ENCODE results near the gene SLC12A3.

Gene SLC12A3

DNA sequence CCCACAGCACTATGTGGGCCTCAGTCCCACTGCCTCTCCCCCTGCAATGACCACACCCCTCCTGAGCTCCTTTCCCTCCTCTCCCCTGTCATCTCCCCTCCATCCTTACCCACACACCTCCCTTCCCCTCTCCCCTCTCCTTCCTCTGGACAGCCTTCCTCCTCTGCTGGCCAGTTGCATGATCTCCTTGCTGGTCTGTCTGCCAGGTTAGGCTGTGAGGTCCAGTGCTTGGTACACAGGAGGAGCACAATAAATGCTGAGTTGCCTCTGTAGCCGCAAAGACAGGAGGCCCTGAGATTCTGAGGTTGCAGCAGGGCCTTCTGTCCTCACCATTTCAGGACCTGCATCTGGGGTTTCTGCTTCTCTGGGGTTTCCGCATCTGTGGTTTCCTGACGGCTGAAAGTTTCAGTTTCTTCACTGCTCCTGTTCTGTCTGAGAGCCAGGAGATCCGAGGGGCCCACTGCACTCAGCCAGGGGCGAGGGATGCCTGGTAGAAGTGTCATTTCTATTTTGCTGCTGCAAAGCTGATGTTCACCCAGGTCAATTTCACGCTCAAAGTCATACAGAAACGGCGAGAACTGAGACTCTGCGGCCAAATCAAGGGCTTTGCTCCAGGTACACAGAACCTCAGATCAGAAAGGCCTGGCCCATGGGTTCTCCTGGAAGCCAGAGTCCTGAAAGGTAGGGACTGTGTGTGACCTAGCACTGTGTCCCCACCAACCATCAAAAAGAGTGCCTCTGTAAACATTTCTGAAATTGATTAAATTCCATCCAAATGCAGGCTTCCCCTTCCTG, 4.6 kb upstream of the SLC12A3 start:
- Histone ChIP-seq H3K9ac (ENCODE audit: low read length) (peak overlapping the region; percentile 4; the same call in 1 of the 2 replicates), H2AFZ (ENCODE audit: low read depth, low read length, severe bottlenecking) (peak overlapping the region; percentile 31), H3K4me3 (ENCODE audit: insufficient read depth, low read length, poor library complexity, severe bottlenecking) (no peak overlapping the region), H3F3A (ENCODE audit: insufficient read depth) (no peaks in the 10 kb centered on the region), H4K20me1 (ENCODE audit: low read depth, low read length) (no peaks in the 10 kb centered on the region), H3K36me3 (ENCODE audit: low read length) (no peaks in the 10 kb centered on the region), H3K79me2 (ENCODE audit: insufficient read depth, low read length) (no peaks in the 10 kb centered on the region), H3K9me3 (ENCODE audit: insufficient read depth, low read length) (no peaks in the 10 kb centered on the region), H3K9me2 (replicated peaks; ENCODE audit: insufficient read depth, low read length) (no peaks in the 10 kb centered on the region), H3K27ac (ENCODE audit: low read depth, low read length) (no peak overlapping the region), H3K27me3 (ENCODE audit: low read length) (no peaks in the 10 kb centered on the region), H3K4me2 (ENCODE audit: low read depth, low read length, poor library complexity, severe bottlenecking) (peak overlapping the region; percentile 18)
- TF ChIP-seq, protein P1, sequence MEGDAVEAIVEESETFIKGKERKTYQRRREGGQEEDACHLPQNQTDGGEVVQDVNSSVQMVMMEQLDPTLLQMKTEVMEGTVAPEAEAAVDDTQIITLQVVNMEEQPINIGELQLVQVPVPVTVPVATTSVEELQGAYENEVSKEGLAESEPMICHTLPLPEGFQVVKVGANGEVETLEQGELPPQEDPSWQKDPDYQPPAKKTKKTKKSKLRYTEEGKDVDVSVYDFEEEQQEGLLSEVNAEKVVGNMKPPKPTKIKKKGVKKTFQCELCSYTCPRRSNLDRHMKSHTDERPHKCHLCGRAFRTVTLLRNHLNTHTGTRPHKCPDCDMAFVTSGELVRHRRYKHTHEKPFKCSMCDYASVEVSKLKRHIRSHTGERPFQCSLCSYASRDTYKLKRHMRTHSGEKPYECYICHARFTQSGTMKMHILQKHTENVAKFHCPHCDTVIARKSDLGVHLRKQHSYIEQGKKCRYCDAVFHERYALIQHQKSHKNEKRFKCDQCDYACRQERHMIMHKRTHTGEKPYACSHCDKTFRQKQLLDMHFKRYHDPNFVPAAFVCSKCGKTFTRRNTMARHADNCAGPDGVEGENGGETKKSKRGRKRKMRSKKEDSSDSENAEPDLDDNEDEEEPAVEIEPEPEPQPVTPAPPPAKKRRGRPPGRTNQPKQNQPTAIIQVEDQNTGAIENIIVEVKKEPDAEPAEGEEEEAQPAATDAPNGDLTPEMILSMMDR (IDR thresholded peaks at IDR 0.05; ENCODE audit: insufficient read depth, low read length, poor library complexity, severe bottlenecking) = no peak

DNA sequence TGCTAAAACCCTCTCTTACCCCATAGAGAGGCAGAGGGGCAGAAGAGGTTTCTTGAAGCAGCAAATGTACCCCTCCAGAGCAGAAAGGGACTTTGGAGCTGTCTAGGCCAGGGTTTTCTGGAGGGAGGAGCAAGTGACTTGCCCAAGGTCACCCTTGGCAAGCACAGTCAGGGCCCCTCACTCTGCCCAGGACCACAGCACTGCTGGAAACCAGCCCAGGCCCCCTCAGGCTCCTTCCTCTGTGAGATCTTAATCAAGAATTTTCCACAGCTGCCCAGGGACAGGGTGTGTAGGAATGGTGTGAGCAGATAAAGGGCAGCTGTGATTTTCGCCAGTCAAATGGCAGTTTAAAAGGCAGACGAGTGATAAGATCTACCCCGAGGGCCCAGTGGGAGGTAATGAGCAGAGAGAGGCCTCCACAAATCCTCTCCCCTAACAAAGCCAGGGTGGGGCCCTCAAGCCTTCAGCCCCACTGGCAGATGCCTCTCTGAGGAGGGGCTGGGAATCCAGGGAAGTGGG, 3.9 kb upstream of the SLC12A3 start:
- Histone ChIP-seq H2AFZ (ENCODE audit: low read depth, low read length, severe bottlenecking) (no peak overlapping the region), H3K79me2 (ENCODE audit: insufficient read depth, low read length) (no peaks in the 10 kb centered on the region), H3K27me3 (ENCODE audit: low read length) (no peaks in the 10 kb centered on the region), H3K27ac (ENCODE audit: low read depth, low read length) (no peak overlapping the region), H4K20me1 (ENCODE audit: low read depth, low read length) (no peaks in the 10 kb centered on the region), H3K36me3 (ENCODE audit: low read length) (no peaks in the 10 kb centered on the region), H3K9me2 (replicated peaks; ENCODE audit: insufficient read depth, low read length) (no peaks in the 10 kb centered on the region), H3K9ac (ENCODE audit: low read length) (peak overlapping the region; percentile 4; the same call in 1 of the 2 replicates), H3F3A (ENCODE audit: insufficient read depth) (no peaks in the 10 kb centered on the region), H3K4me3 (ENCODE audit: insufficient read depth, low read length, poor library complexity, severe bottlenecking) (no peak overlapping the region), H3K9me3 (ENCODE audit: insufficient read depth, low read length) (no peaks in the 10 kb centered on the region), H3K4me2 (ENCODE audit: low read depth, low read length, poor library complexity, severe bottlenecking) (no peak overlapping the region)
- TF ChIP-seq EZH2phosphoT487 (conservative IDR thresholded peaks at IDR 0.05; ENCODE audit: low read length) = no peak
- TF ChIP-seq, protein P1 (IDR thresholded peaks at IDR 0.05; ENCODE audit: insufficient read depth, low read length, poor library complexity, severe bottlenecking) = no peak

DNA sequence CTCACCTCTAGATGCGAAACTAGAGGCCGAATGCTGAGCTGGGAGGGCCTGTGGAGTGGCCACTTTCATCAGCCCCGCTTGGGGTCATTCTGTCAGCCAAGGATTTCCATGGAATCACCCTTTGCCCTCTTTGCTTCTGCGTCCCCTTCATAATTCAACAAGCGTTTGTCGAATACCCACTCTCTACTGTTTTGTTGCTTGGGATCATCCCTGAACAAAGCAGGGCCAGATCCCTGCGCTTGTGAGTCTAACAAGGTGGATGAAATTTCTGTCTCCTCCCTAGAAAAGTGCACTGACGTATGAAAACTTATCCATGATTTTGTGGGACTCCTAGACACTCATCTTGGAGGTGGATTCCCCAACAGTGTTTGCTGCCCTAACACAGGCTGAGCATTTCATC, 3.3 kb upstream of the SLC12A3 start:
- no peak overlapping the region for H3K27ac ChIP-seq (ENCODE audit: low read depth, low read length)
- H3K27me3 ChIP-seq (ENCODE audit: low read length) = no peaks in the 10 kb centered on the region
- TF ChIP-seq, protein P1 (IDR thresholded peaks at IDR 0.05; ENCODE audit: insufficient read depth, low read length, poor library complexity, severe bottlenecking) = no peak
- TF ChIP-seq EZH2phosphoT487 (conservative IDR thresholded peaks at IDR 0.05; ENCODE audit: low read length) = no peak
- H3K36me3 ChIP-seq (ENCODE audit: low read length) = no peaks in the 10 kb centered on the region
- H3K4me3 ChIP-seq (ENCODE audit: insufficient read depth, low read length, poor library complexity, severe bottlenecking) = no peak overlapping the region
- no peaks in the 10 kb centered on the region for H3K9me3 ChIP-seq (ENCODE audit: insufficient read depth, low read length)
- H3K4me2 ChIP-seq (ENCODE audit: low read depth, low read length, poor library complexity, severe bottlenecking) = no peak overlapping the region
- H3F3A ChIP-seq (ENCODE audit: insufficient read depth) = no peaks in the 10 kb centered on the region
- H2AFZ ChIP-seq (ENCODE audit: low read depth, low read length, severe bottlenecking) = no peak overlapping the region
- no peaks in the 10 kb centered on the region for H4K20me1 ChIP-seq (ENCODE audit: low read depth, low read length)
- no peaks in the 10 kb centered on the region for H3K9me2 ChIP-seq (replicated peaks; ENCODE audit: insufficient read depth, low read length)
- no peak overlapping the region for H3K9ac ChIP-seq (ENCODE audit: low read length)
- H3K79me2 ChIP-seq (ENCODE audit: insufficient read depth, low read length) = no peaks in the 10 kb centered on the region

Measured in SU-DHL-6 (cell line).